Islet of Langerhans (tissue), 1 donor: ENCODE results near the gene NBR1.
"Not testable (repeated sequence)": the region's sequence is repeated elsewhere in the genome, so short reads cannot be mapped to it uniquely, and the experiment has no call there.

ENCODE experiments used
- FAIRE-seq: peaks from one replicate; lab custom pipeline; 2011; peaks lifted over from hg19 to GRCh38; lab: Jason Lieb, UNC

Gene NBR1

GRCh38 chr17:43153197-43153835 lies 17.7 kb upstream of the NBR1 start:
- not testable (repeated sequence) for FAIRE-seq

GRCh38 chr17:43155666-43156065 lies 15.3 kb upstream of the NBR1 start:
- no peak for FAIRE-seq

DNA sequence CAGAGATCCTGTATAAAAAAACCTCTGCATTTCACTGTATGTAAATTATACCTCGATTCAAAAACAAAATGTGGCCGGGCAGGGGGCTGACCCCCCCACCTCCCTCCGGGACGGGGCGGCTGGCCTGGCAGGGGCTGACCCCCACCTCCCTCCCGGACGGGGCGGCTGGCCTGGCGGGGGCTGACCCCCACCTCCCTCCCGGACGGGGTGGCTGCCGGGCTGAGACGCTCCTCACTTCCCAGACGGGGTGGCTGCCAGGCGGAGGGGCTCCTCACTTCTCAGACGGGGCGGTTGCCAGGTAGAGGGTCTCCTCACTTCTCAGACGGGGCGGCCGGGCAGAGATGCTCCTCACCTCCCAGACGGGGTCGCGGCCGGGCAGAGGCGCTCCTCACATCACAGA lies 11.8 kb upstream of the NBR1 start:
- not testable (repeated sequence) for FAIRE-seq

DNA sequence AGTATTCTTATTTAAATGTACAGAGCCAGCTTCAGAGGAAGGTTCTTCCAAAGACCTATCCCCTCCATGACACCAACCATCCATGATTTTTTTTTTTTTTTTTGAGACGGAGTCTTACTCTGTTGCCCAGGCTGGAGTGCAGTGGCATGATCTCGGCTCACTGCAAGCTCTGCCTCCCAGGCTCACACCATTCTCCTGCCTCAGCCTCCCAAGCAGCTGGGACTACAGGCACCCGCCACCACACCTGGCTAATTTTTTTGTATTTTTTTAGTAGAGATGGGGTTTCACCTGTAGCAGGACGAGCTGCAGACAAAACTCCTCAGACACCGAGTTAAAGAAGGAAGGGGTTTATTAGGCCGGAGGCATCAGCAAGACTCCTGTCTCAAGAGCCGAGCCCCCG lies 11.1 kb upstream of the NBR1 start:
- not testable (repeated sequence) for FAIRE-seq

DNA sequence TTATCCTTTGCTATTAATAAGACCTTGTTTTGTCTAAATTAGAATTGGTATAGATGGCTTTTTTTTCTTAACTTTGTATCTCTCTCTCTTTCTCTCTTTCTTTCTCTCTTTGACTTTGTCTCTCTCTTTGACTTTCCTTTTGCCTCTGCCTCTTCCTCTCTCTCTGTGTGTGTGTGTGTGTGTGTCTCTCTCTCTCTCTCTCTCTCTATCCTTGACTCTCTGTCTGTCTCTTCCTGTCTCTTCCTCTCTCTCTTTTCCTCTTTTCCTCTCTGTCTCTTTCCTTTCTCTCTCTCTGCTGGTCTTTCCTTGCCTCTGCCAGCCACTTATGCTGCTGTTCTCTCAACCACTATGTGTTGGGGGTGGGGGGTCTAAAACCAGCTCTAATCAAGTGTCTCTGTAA lies 5.0 kb upstream of the NBR1 start:
- FAIRE-seq: not testable (repeated sequence)

- FAIRE-seq: no peak
Measured at GRCh38 chr17:43169561-43170139, 1.4 kb upstream of the NBR1 start.

DNA sequence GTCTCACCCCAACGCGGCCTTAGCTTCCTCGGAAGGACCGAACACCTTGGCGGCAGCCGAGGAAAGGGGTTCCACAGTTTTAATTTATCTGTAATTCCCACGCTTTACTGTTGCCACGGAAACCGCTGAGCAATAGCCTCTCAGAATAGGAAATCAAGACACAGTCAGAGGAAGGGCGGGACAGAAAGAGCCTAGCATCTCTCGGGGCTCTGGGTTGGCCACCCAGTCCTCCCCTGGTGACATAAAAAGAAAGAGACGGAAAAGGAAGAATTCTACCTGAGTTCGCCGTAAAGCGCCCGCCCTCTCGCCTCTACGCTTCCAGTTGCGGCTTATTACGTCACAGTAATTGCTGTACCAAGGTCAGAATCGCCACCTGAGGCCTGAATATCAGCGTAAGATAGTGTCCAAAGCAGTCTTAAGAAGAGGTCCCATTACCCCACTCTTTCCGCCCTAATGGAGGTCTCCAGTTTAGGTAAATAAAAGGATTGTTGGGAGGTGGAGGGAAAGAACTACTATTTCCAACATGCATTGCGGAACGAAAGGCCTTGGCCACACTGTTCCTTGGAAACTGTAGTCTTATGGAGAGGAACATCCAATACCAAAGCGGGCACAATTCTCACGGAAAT lies 761 bp upstream of the NBR1 start:
- peak; percentile 72 for FAIRE-seq

GRCh38 chr17:43171586-43172487 lies 823 bp downstream of the NBR1 start:
- FAIRE-seq: no peak

GRCh38 chr17:43175213-43176118 lies 4.5 kb downstream of the NBR1 start:
- FAIRE-seq: no peak

- peak; percentile 9 for FAIRE-seq
Measured at GRCh38 chr17:43176119-43176570, 5.1 kb downstream of the NBR1 start.

GRCh38 chr17:43183921-43184320 lies 12.9 kb downstream of the NBR1 start:
- no peak for FAIRE-seq

DNA sequence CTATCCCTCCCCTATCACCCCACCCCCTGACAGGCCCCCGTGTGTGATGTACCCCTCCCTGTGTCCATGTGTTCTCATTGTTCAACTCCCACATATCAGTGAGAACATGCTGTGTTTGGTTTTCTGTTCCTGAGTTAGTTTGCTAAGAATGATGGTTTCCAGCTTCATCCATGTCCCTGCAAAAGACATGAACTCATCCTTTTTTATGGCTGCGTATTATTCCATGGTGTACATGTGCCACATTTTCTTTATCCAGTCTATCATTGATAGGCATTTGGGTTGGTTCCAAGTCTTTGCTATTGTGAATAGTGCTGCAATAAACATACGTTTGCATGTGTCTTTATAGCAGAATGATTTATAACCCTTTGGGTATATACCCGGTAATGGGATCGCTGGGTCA lies 15.6 kb downstream of the NBR1 start:
- FAIRE-seq: not testable (repeated sequence)

- FAIRE-seq: no peak
Measured at GRCh38 chr17:43193251-43193650, 22.2 kb downstream of the NBR1 start.

GRCh38 chr17:43199633-43200032 lies 28.6 kb downstream of the NBR1 start:
- FAIRE-seq: no peak

DNA sequence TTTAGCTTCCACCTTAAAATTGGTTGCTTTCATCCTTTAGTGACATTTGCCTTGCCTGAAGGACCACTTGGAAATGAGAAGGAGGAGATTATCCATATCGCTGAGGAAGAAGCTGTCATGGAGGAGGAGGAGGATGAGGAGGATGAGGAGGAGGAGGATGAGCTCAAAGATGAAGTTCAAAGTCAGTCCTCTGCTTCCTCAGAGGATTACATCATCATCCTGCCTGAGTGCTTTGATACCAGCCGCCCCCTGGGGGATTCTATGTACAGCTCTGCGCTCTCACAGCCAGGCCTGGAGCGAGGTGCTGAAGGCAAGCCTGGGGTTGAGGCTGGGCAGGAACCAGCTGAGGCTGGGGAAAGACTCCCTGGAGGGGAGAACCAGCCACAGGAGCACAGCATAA lies 29.1 kb downstream of the NBR1 start:
- no peak for FAIRE-seq

DNA sequence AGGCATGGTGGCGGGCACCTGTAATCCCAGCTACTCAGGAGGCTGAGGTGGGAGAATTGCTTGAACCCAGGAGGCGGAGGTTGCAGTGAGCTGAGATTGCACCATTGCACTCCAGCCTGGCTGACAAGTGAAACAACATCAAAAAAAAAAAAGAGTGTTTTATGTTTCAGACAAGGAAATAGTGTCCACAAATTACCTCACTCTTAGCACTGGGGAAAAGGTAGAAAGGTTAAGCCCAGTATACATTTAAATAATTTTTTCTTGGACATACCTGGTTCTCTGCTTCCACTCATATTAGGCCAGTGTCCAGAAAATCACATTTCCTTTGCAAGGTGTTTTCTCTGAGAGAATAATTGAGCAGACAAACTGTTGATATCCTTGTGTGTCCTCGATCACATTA lies 32.0 kb downstream of the NBR1 start:
- not testable (repeated sequence) for FAIRE-seq

- FAIRE-seq: no peak
Measured at GRCh38 chr17:43210576-43210975, 39.6 kb downstream of the NBR1 start.

GRCh38 chr17:43211123-43211479 lies 40.1 kb downstream of the NBR1 start:
- no peak for FAIRE-seq

- no peak for FAIRE-seq
Measured at GRCh38 chr17:43211480-43212402, 40.7 kb downstream of the NBR1 start, which contains the start of gene TMEM106A. TMEM106A (plus strand) TSS chr17:43211875; CDS start chr17:43213042, 1,167 bp downstream.
